IPS-NIHi7 (cell line): ENCODE data around the gene ATP6V0D1.
A peak's percentile ranks its signal among the peaks of the same experiment; 100 is the strongest.

Experiments
- DNase-seq: peaks from one replicate; pipeline ENCODE4 v3.0.0; 2012; ENCODE audit warnings: mixed read lengths; ENCODE audit errors: extremely low spot score

ATP6V0D1 gene

GRCh38 chr16:67463059-67463458 lies 17.9 kb downstream of the ATP6V0D1 start:
- no peak for DNase-seq

- no peak for DNase-seq
Measured at GRCh38 chr16:67462279-67462655, 18.7 kb downstream of the ATP6V0D1 start.

GRCh38 chr16:67461600-67462278 lies 19.2 kb downstream of the ATP6V0D1 start:
- DNase-seq: no peak

GRCh38 chr16:67460961-67461360 lies 20.0 kb downstream of the ATP6V0D1 start:
- no peak for DNase-seq

- no peak for DNase-seq
Measured at GRCh38 chr16:67460168-67460567, 20.8 kb downstream of the ATP6V0D1 start.

GRCh38 chr16:67459861-67460150 lies 21.2 kb downstream of the ATP6V0D1 start:
- no peak for DNase-seq

- DNase-seq: no peak
Measured at GRCh38 chr16:67459066-67459860, 21.7 kb downstream of the ATP6V0D1 start.

GRCh38 chr16:67458121-67458641 lies 22.8 kb downstream of the ATP6V0D1 start:
- no peak for DNase-seq

- no peak for DNase-seq
Measured at GRCh38 chr16:67457611-67458010, 23.3 kb downstream of the ATP6V0D1 start.

GRCh38 chr16:67456391-67457081 lies 24.4 kb downstream of the ATP6V0D1 start:
- peak; percentile 69 for DNase-seq

- no peak for DNase-seq
Measured at GRCh38 chr16:67454852-67455251, 26.1 kb downstream of the ATP6V0D1 start.

- no peak for DNase-seq
Measured at GRCh38 chr16:67454104-67454503, 26.9 kb downstream of the ATP6V0D1 start.

- DNase-seq: no peak
Measured at GRCh38 chr16:67451704-67452435, 29.1 kb downstream of the ATP6V0D1 start.

GRCh38 chr16:67451061-67451703 lies 29.8 kb downstream of the ATP6V0D1 start:
- no peak for DNase-seq

GRCh38 chr16:67449739-67450138 lies 31.2 kb downstream of the ATP6V0D1 start:
- no peak for DNase-seq

- no peak for DNase-seq
Measured at GRCh38 chr16:67449336-67449735, 31.6 kb downstream of the ATP6V0D1 start.

GRCh38 chr16:67448580-67448979 lies 32.4 kb downstream of the ATP6V0D1 start:
- DNase-seq: no peak

GRCh38 chr16:67447508-67448076 lies 33.4 kb downstream of the ATP6V0D1 start:
- DNase-seq: peak; percentile 65

- no peak for DNase-seq
Measured at GRCh38 chr16:67446968-67447507, 33.9 kb downstream of the ATP6V0D1 start.
